ENCODE measurements around the gene SLC43A1. TPM values are rescaled to one million over a fixed set of nuclear protein-coding genes. Genes with fewer than 3 reads are reported as not detected.
"Not testable (repeated sequence)": the region's sequence is repeated elsewhere in the genome, so short reads cannot be mapped to it uniquely, and the experiment has no call there.

The SLC43A1 gene
- total RNA-seq, 1 experiment from 2014 or later = 30.7 TPM

DNA sequence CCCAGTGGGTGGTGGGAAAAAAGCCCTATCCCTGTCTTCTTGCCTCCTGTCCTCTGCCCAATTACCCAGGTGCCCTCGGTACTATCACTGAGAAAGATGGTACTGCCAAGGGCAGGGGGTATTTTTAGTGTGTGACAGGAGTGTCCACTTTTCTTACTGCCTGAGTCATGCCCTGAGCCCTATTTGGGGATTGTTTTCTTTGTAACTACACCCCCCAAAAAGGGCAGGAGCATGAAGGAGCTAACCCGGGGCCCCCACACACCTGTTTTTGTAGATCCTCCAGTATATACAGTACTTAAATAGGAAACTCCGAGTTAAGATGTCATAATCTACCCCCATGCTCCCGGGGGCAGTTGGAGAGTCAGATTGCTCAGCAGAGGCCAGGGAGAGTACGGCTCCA, 25.7 kb upstream of the SLC43A1 start:
- Histone ChIP-seq H3K27me3 (ENCODE audit: control insufficient read depth, insufficient read depth, low read length) (peaks cover 4% of the 10 kb centered on the region), H3K36me3 (replicated peaks; ENCODE audit: control insufficient read depth, insufficient read depth, low read length) (no peaks in the 10 kb centered on the region), H3K4me3 (ENCODE audit: insufficient read depth, low read depth, low read length) (no peak overlapping the region)
- no peak for DNase-seq

DNA sequence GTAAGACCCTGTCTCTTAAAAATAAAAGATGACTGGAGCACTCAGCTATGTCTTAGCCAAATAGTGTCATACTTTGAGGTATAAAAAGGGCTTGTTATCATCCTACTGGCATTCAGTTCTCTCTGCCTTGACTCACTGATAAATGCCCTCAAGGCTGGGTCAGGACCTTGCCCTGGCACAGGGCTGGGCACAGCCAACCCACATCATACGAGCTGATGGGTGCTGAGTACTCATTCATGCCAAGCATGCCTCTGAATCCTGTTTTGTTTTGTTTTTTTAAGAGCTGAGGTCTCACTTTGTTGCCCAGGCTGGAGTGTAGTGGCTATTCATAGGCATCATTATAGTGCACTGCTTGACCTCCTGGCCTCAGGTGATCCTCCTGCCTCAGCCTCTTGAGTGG, 23.8 kb upstream of the SLC43A1 start:
- Histone ChIP-seq H3K27me3 (ENCODE audit: control insufficient read depth, insufficient read depth, low read length) (peaks cover 4% of the 10 kb centered on the region), H3K4me3 (ENCODE audit: insufficient read depth, low read depth, low read length) (no peak overlapping the region), H3K36me3 (replicated peaks; ENCODE audit: control insufficient read depth, insufficient read depth, low read length) (no peaks in the 10 kb centered on the region)
- no peak for DNase-seq

DNA sequence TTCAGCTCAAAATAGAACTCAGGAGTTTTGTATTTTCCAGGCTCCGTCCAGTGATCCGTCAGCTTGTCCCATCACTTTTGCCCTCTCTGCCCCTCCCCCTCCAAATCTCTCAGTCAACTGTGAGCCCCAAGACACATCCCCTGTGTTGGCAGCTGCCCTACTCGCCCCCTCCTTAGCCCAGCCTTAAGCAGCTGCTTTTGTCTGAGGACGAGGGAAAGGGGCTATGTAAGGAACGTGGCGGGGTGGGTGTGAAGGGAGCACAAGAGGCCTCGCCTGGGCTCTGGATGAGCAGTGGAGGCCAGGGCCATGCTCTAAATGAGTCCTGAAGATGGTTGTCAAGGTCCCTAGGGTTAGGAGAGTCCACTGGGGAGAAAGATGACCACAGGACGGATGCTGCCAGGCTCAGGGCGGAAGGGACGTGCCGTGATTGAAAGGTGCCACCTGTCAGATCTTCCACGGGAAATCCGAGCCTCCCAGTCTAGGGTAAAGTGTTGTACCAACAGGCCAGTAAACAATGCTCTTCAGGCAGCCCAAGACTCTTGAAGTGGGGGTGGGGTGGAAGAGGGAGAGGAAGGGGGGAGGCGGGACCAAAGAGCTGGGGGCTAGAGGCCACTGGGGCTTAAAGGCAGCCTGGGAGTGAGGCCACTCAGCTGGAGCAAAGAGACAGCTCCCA, 21.6 kb upstream of the SLC43A1 start, which contains the start of gene SMTNL1:
Gene SMTNL1, plus strand, starts transcription at position 649 of the 673 bp plus-strand sequence. CDS start 5,048 bp downstream, outside the sequence.
- H3K27me3 ChIP-seq (ENCODE audit: control insufficient read depth, insufficient read depth, low read length) = no peaks in the 10 kb centered on the region; the same call in 1 of the 2 replicates
- no peaks in the 10 kb centered on the region for H3K36me3 ChIP-seq (replicated peaks; ENCODE audit: control insufficient read depth, insufficient read depth, low read length)
- DNase-seq = no peak
- no peak within 1 kb of the TSS for H3K4me3 ChIP-seq (ENCODE audit: insufficient read depth, low read depth, low read length)

DNA sequence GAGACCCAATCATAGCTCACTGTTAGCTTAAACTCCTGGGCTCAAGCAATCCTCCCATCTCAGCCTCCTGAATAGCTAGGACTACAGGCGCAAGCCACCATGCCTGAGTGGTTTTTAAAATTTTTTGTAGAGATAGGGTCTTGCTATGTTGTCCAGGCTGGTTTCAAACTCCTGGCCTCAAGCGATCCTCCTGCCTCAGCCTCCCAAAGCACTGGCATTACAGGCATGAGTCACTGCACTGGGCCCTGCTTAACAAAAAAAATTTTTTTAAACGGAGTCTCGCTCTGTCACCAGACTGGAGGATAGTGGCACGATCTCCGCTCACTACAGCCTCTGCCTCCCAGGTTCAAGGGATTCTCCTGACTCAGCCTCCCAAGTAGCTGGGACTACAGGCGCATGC, 18.9 kb upstream of the SLC43A1 start:
- H3K4me3 ChIP-seq (ENCODE audit: insufficient read depth, low read depth, low read length); H3K36me3 ChIP-seq (replicated peaks; ENCODE audit: control insufficient read depth, insufficient read depth, low read length); DNase-seq; H3K27me3 ChIP-seq (ENCODE audit: control insufficient read depth, insufficient read depth, low read length): not testable (repeated sequence)

DNA sequence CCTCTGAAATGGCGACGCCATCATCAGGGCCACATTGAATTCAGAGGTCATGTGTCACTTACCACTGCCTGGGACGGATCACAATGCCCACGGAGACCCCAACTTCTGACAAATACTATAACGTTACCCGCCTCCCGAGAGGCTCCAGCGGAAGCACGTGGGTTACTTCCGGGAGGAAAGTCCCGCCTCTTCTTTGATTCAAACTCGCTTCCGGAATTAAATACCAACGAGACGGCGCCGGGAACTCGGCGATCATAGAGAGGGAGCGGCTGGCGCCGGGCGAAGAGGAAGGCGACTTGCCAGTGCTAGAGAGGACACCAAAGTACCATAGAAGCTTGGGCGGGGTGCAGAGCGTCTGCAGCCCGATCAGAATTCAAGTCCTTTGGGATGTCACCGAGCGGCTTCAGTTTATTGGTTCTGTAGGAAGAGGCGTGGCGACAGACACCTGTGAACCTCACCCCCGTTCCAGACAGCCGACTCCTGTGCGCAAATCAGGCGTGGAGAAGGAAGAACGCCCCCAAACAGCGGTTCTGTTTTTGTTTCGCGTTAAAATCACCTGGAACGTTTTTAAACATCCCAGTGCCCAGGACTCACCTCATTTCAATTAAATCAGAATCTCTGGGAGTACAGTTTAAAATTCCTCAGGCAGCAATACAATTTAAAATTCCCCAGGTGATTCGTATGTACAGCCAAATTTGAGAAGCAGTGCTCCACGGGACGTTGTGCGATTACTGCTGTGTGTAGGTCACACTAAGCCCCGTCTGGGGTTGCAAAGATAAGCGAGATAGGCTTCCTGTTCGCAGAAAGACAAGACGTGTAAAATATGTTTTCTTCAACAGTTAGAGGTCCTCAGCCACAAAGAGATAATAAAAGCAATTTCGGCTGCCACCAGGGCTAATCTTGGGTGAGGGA, 15.3 kb upstream of the SLC43A1 start, which contains the start of gene TIMM10:
Gene TIMM10, minus strand, starts transcription at position 159 of the 912 bp plus-strand sequence. CDS start 565 bp downstream, outside the sequence.
- peaks cover 4% of the 10 kb centered on the region for H3K36me3 ChIP-seq (replicated peaks; ENCODE audit: control insufficient read depth, insufficient read depth, low read length)
- peak within 1 kb of the TSS; percentile 64 for H3K4me3 ChIP-seq (ENCODE audit: insufficient read depth, low read depth, low read length)
- peak; percentile 92 for DNase-seq
- no peaks in the 10 kb centered on the region; the same call in 1 of the 2 replicates for H3K27me3 ChIP-seq (ENCODE audit: control insufficient read depth, insufficient read depth, low read length)

DNA sequence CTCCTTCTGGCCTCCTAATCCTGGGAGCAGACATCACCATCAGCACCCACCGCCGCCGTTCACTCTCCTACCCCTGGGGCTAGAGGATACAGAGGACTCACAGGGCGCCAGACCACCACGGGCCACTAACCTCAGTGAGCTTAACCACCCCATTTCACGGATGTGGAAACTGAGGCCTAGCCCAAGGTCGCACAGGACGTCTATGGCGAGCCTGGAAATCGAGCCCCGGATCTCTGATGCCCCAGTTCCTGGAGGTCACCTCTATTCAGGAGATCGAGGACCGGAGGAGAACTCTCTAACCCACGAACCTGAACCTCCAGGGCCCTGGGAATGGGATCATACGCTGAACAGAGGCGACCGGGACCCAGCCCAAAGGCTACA, 14.7 kb upstream of the SLC43A1 start:
- peaks cover 4% of the 10 kb centered on the region for H3K36me3 ChIP-seq (replicated peaks; ENCODE audit: control insufficient read depth, insufficient read depth, low read length)
- DNase-seq = no peak
- peak overlapping the region; percentile 64 for H3K4me3 ChIP-seq (ENCODE audit: insufficient read depth, low read depth, low read length)
- no peaks in the 10 kb centered on the region for H3K27me3 ChIP-seq (ENCODE audit: control insufficient read depth, insufficient read depth, low read length)

DNA sequence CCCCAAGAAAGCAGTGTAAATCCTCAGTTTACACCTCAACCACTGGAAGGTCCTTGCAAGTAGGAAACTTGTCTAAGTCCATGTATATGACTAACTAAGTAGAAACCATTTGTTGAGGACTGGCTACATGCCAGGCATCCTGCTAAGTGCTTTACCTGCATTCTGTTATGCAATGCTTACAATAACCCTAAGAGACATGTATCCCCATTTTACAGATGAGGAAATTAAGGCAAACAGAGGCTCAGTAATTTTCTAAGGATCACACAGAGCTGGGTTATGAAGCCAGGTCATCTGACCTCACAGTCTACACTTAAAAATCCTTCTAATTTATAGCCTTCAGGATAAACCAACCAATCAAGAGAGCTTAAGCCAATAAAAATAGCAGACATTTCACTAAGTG, 13.5 kb upstream of the SLC43A1 start:
- no peaks in the 10 kb centered on the region for H3K27me3 ChIP-seq (ENCODE audit: control insufficient read depth, insufficient read depth, low read length)
- H3K4me3 ChIP-seq (ENCODE audit: insufficient read depth, low read depth, low read length) = no peak overlapping the region
- no peak for DNase-seq
- H3K36me3 ChIP-seq (replicated peaks; ENCODE audit: control insufficient read depth, insufficient read depth, low read length) = peaks cover 4% of the 10 kb centered on the region

DNA sequence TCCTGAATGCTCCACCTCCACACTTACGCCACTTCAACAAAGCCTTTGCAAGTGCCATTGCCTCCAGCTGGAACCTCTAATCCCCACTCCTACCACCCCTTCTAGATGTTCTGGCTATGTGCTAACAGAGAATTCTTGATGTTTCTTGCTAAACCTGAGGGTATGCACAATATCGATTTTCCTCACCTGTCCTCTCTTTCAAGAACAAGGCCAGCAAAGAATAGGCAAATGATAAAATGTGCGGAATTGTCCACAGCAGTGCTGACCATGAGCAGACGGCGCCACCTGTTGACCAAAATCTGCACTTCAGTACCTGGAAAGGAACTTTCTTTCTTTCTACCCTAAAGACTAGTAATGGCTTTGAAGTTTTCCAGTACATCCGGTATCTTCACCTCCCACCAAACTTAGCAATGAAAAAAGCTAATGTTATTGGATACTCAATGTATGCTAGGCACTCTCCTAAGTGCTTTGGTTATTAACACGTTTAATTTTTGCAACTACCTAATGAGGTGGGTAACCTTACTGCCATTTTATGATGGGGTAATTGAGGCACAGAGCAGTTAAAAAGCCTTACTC, 11.6 kb upstream of the SLC43A1 start:
- Histone ChIP-seq H3K27me3 (ENCODE audit: control insufficient read depth, insufficient read depth, low read length) (no peaks in the 10 kb centered on the region), H3K36me3 (replicated peaks; ENCODE audit: control insufficient read depth, insufficient read depth, low read length) (peaks cover 4% of the 10 kb centered on the region), H3K4me3 (ENCODE audit: insufficient read depth, low read depth, low read length) (no peak overlapping the region)
- DNase-seq = no peak

DNA sequence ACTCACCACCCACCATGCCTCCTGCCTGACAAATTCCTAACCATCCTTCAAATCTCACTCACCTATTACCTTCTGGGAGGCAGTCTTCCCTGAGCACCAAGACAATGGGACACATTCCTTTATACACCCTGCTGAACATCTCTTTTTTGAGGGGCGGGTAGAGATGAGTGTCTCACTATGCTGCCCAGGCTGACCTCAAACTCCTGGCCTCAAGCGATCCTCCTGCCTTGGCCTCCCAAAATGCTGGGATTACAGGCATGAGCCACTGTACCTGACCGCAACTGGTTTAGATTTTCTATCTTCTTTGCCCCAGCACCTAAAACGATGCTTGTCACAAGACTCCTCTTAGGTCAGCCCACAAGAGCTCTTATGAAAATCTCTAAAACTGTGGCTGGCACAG, 7.9 kb upstream of the SLC43A1 start:
- no peak overlapping the region for H3K4me3 ChIP-seq (ENCODE audit: insufficient read depth, low read depth, low read length)
- H3K27me3 ChIP-seq (ENCODE audit: control insufficient read depth, insufficient read depth, low read length) = no peaks in the 10 kb centered on the region
- no peak for DNase-seq

DNA sequence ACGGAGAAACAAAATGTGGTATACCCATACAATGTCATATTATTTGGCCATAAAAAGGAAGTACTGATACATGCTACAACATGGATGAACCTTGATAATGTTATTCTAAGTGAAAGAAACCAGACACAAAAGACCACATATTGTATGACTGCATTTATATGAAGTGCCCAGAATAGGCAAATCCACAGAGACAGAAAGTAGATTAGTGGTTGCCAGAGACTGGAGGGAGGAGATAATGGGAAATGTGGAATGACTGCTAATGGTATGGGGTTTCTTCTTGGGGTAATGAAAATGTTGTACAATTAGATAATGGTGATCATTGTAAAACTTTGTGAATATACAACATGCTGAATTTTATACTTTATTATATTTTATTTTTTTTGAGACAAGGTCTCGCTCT, 5.6 kb upstream of the SLC43A1 start:
- Histone ChIP-seq H3K4me3 (ENCODE audit: insufficient read depth, low read depth, low read length) (no peak overlapping the region), H3K27me3 (ENCODE audit: control insufficient read depth, insufficient read depth, low read length) (peaks cover 2% of the 10 kb centered on the region; the same call in 1 of the 2 replicates), H3K36me3 (replicated peaks; ENCODE audit: control insufficient read depth, insufficient read depth, low read length) (no peaks in the 10 kb centered on the region)
- no peak for DNase-seq

More for the DNA sequence above, 7.9 kb upstream of the SLC43A1 start:
- H3K36me3 ChIP-seq (replicated peaks; ENCODE audit: control insufficient read depth, insufficient read depth, low read length) = peaks cover under 1% of the 10 kb centered on the region

DNA sequence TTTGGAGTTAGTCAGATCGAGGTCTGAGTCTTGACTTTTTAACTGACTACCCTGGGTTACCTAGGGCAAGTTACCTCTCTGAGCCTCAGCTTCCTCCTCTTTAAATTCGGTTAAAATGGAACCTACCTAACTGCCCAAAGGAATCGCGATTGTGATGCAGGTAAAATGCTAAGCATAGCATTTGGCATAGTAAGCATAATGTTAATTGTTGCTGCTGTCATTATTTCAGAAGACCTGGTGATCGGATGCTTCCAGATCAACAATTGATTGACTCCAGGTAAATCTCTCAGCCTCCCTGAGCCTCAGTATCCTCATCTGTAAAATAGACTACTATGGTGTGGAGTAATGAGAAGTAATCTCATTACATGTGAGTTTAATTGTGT, 550 bp upstream of the SLC43A1 start:
- DNase-seq = no peak
- H3K27me3 ChIP-seq (ENCODE audit: control insufficient read depth, insufficient read depth, low read length) = peaks cover 20% of the 10 kb centered on the region
- H3K4me3 ChIP-seq (ENCODE audit: insufficient read depth, low read depth, low read length) = peak overlapping the region; percentile 85
- no peaks in the 10 kb centered on the region for H3K36me3 ChIP-seq (replicated peaks; ENCODE audit: control insufficient read depth, insufficient read depth, low read length)

DNA sequence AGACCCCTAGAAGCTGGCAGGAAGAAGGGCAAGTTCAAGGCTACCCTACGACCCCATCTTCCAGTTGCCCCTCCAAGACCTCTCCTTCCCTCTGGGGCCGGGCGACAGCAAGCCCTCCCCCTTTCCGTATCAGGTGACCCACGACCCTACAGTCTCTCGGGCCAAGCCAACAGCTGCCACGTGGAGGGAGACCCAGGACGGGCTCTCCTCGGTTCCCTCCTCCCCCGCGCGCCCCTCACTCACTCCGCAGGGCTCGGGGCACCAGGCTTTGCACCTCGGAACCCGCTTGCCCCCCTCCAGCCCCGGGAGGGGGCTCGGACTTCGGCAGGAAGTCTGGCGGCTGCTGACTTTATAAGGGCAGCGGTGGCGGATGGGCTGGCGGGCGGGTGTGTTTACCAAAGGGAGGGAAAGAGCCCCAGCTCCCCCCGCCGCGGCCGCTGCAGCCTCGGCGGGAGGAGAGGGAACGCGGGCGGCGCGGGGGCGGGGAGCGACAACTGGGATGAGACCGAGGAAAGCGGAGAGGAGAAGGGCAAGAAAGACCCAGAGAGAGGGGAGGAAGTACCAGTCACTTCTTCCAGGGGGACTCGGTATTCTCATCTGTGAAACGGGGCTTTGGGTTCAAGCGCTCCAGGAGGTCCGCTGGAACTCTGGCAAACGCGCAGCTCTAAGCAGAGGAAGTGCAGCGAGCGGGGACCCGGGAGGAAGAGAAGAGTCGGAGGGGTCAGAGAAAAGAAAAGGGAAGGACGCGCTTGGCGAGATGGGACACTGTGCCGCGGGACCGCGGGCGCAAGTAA, 767 bp downstream of the SLC43A1 start:
- peak overlapping the region; percentile 85 for H3K4me3 ChIP-seq (ENCODE audit: insufficient read depth, low read depth, low read length)
- H3K36me3 ChIP-seq (replicated peaks; ENCODE audit: control insufficient read depth, insufficient read depth, low read length) = no peaks in the 10 kb centered on the region
- peaks cover 20% of the 10 kb centered on the region for H3K27me3 ChIP-seq (ENCODE audit: control insufficient read depth, insufficient read depth, low read length)
- peak; percentile 87 for DNase-seq

DNA sequence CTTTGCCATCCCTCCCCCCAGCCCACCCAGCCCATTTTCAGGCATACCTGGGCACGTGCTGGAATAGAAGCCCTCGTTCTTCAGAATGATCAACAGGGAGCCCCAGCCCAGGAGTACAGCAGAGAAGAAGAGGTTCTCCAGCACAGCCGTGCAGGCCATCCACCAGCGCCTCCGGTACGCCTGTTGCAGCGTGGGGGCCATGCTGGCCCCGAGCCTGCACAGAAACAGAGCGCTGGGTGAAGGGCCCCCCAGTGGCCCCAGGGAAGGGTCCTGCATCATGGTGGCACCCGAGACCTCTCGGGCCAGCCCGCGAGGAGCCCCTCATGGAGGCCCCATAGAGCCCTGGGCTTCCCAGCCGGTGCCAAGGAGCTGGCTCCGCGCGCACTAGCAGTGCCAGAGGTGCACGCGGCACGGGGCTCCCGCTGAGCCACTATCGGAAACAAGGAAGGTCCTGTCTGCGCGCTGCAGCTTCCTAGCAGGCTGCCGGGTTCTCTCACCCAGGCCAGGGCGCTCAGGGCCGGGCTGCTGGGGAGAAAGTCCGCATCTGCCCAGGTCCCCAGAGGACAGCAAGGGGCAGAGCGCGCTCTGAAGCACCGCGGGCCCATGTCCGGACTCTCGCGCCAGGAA, 1.5 kb downstream of the SLC43A1 start:
- DNase-seq = peak; percentile 84
- Histone ChIP-seq H3K27me3 (ENCODE audit: control insufficient read depth, insufficient read depth, low read length) (peaks cover 20% of the 10 kb centered on the region), H3K36me3 (replicated peaks; ENCODE audit: control insufficient read depth, insufficient read depth, low read length) (no peaks in the 10 kb centered on the region), H3K4me3 (ENCODE audit: insufficient read depth, low read depth, low read length) (peak overlapping the region; percentile 85)

DNA sequence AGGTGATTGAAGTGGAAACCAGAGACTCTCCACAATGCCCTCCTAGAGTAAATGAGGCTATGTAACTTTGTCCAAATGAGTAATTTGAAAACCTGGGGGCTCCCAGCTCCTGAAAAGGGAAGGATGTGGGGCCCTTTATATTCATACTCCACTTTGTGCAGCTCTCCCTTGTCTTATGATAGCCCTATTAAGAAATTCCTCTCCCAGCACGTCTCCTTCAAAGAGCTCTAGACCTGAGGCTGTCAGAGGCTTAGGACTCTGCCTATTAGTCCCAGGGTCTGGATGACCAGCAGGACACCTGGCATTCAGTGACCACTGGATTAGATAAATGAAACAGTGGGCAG, 2.1 kb downstream of the SLC43A1 start:
- Histone ChIP-seq H3K27me3 (ENCODE audit: control insufficient read depth, insufficient read depth, low read length) (peaks cover 20% of the 10 kb centered on the region), H3K36me3 (replicated peaks; ENCODE audit: control insufficient read depth, insufficient read depth, low read length) (no peaks in the 10 kb centered on the region), H3K4me3 (ENCODE audit: insufficient read depth, low read depth, low read length) (peak overlapping the region; percentile 85)
- no peak for DNase-seq

Data from H7 (cell line).